ENCODE data around the gene DIAPH1. TPM values are rescaled to one million over a fixed set of nuclear protein-coding genes. Genes with fewer than 3 reads are reported as not detected.

Gene DIAPH1
- 17.8 and 25.5 TPM in 2 replicates for total RNA-seq

GRCh38 chr5:141618804-141619554 lies at the start of gene DIAPH1:
TSS of gene DIAPH1 (minus strand) at chr5:141619000. CDS start at chr5:141618914, 86 bp downstream.

GRCh38 chr5:141650851-141651727 lies 32.3 kb upstream of the DIAPH1 start, which contains the start of gene FCHSD1:
TSS of gene FCHSD1 (minus strand) at chr5:141651418. CDS start at chr5:141651368, 50 bp downstream.

GRCh38 chr5:141636413-141637122 lies 17.8 kb upstream of the DIAPH1 start, which contains the start of the genes HDAC3 and RELL2:
TSS of gene HDAC3 (minus strand) at chr5:141636849. CDS start at chr5:141636790, 59 bp downstream.
TSS of gene RELL2 (plus strand) at chr5:141636997. CDS start at chr5:141638226, 1,229 bp downstream.

DNA sequence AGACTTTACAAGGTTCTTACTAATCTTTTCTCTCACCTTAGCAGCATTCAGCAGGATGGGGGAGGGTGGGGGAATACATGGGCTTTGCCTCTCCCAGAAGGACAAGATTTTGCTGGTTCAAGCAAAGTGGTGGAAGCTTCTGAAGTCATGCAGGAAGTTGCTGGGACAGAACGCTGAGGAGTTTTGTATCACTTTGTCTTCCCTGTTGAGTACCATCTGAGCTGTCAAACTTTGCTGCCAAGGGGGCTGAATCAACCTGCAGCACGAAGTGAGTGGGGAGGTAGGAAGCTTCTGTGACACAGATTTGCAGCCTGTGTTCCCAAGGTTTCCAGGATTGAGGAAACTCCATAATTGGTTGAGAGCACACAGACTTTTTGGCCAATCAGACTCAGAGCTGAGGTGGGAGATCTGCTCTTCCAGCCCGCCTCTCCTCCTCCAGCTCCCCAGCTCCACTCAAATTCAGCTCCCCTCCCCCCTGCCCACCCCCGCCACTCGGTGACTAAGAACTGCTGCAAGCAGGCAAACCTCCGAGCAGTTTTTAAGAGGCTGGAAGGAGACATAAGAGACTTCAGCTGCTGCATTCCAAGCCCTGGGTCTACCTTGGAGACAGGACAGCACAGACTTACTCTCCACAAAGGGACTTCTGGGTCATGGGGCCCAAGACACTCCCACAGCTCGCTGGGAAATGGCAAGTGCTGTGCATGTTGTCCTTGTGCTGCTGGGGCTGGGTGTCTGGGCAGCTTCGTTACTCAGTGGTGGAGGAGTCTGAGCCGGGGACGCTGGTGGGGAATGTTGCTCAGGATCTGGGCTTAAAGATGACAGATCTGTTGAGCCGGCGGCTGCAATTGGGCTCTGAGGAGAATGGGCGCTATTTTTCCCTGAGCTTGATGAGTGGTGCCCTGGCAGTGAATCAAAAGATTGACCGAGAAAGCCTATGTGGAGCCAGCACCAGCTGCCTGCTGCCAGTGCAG lies 129.9 kb downstream of the DIAPH1 start, which contains the start of gene PCDHGC5:
PCDHGC5 (plus strand) TSS at position 491 of the 971 bp plus-strand sequence; CDS start at position 651, 160 bp downstream.

GRCh38 chr5:141484641-141485311 lies 134.0 kb downstream of the DIAPH1 start, which contains the start of gene PCDHGC4:
TSS of gene PCDHGC4 (plus strand) at chr5:141485030. CDS start at chr5:141485174, 144 bp downstream.

GRCh38 chr5:141475625-141476131 lies 143.1 kb downstream of the DIAPH1 start, which contains the start of gene PCDHGC3:
TSS of gene PCDHGC3 (plus strand) at chr5:141475966. CDS start at chr5:141476117, 151 bp downstream.

Small RNAs within 50 kb of the gene (small RNA-seq; reads per million reads assigned to genes)
- gene RPS27AP10: not detected

Other genes with a start within 250 kb of the DIAPH1 start
- gene PCDHGB3, start 248.8 kb downstream of the DIAPH1 start, total RNA-seq: 8.4 and 8.6 TPM in 2 replicates
- gene PCDHGA6, start 245.1 kb downstream of the DIAPH1 start, total RNA-seq: 7.8 and 10.4 TPM in 2 replicates
- 9.0 and 10.6 TPM in 2 replicates for gene PCDHGA7, start 236.3 kb downstream of the DIAPH1 start, total RNA-seq
- 24.4 and 26.2 TPM in 2 replicates for gene PCDHGB4, start 231.3 kb downstream of the DIAPH1 start, total RNA-seq
- gene PCDHGA8, start 226.4 kb downstream of the DIAPH1 start, total RNA-seq: 5.6 and 5.7 TPM in 2 replicates
- 27.7 and 35.0 TPM in 2 replicates for gene PCDHGB5, start 221.1 kb downstream of the DIAPH1 start, total RNA-seq
- gene PCDHGA9, start 216.2 kb downstream of the DIAPH1 start, total RNA-seq: 10.1 and 11.1 TPM in 2 replicates
- gene PCDHGB6, start 211.0 kb downstream of the DIAPH1 start, total RNA-seq: 7.9 and 9.5 TPM in 2 replicates
- 15.3 and 17.9 TPM in 2 replicates for gene PCDHGA10, start 206.0 kb downstream of the DIAPH1 start, total RNA-seq
- gene PCDHGB7, start 201.3 kb downstream of the DIAPH1 start, total RNA-seq: 25.6 and 26.2 TPM in 2 replicates
- 20.1 and 24.1 TPM in 2 replicates for gene PCDHGA11, start 197.9 kb downstream of the DIAPH1 start, total RNA-seq
- 25.1 and 30.2 TPM in 2 replicates for gene PCDHGA12, start 188.5 kb downstream of the DIAPH1 start, total RNA-seq
- gene PCDHGC3, start 143.0 kb downstream of the DIAPH1 start, total RNA-seq: 122 and 161 TPM in 2 replicates
- gene PCDHGC4, start 134.0 kb downstream of the DIAPH1 start, total RNA-seq: 5.6 and 6.4 TPM in 2 replicates
- 4.7 and 8.1 TPM in 2 replicates for gene PCDHGC5, start 129.9 kb downstream of the DIAPH1 start, total RNA-seq
- 48.6 and 49.3 TPM in 2 replicates for gene HDAC3, start 17.8 kb upstream of the DIAPH1 start, total RNA-seq
- 1.8 and 2.0 TPM in 2 replicates for gene RELL2, start 18.0 kb upstream of the DIAPH1 start, total RNA-seq
- gene FCHSD1, start 32.4 kb upstream of the DIAPH1 start, total RNA-seq: 20.2 and 29.4 TPM in 2 replicates
- gene ARAP3, start 63.2 kb upstream of the DIAPH1 start, total RNA-seq: 3.8 and 4.4 TPM in 2 replicates